Keratinocyte (primary cell): ENCODE results near the gene GPM6B.

Source experiments
- EZH2 ChIP-seq: IDR thresholded peaks from one replicate; pipeline ENCODE4 v1.6.1; 2012; ENCODE audit warnings: inconsistent platforms, mild to moderate bottlenecking, low read length, moderate library complexity
- TF ChIP-seq, protein P1 (sequence below), 3 experiments: IDR thresholded peaks in 1 of 3; conservative IDR thresholded peaks in 1 of 3; optimal IDR thresholded peaks in 1 of 3; 2 replicates in 2 of 3; 3 replicates in 1 of 3; pipeline versions ENCODE3 to v1.5.1; 2011; ENCODE audit warnings: low read length in 3 of 3, mild to moderate bottlenecking in 3 of 3, moderate library complexity in 2 of 3, control low read depth in 1 of 3, inconsistent platforms in 1 of 3; ENCODE audit not compliant: insufficient read depth in 2 of 3; ENCODE audit errors: extremely low read depth in 1 of 3

- TF ChIP-seq, protein P1, sequence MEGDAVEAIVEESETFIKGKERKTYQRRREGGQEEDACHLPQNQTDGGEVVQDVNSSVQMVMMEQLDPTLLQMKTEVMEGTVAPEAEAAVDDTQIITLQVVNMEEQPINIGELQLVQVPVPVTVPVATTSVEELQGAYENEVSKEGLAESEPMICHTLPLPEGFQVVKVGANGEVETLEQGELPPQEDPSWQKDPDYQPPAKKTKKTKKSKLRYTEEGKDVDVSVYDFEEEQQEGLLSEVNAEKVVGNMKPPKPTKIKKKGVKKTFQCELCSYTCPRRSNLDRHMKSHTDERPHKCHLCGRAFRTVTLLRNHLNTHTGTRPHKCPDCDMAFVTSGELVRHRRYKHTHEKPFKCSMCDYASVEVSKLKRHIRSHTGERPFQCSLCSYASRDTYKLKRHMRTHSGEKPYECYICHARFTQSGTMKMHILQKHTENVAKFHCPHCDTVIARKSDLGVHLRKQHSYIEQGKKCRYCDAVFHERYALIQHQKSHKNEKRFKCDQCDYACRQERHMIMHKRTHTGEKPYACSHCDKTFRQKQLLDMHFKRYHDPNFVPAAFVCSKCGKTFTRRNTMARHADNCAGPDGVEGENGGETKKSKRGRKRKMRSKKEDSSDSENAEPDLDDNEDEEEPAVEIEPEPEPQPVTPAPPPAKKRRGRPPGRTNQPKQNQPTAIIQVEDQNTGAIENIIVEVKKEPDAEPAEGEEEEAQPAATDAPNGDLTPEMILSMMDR (optimal IDR thresholded peaks at IDR 0.05 in 1 of 3, IDR thresholded peaks at IDR 0.05 in 1 of 3, conservative IDR thresholded peaks at IDR 0.05 in 1 of 3; ENCODE audit: extremely low read depth in 1 of 3, insufficient read depth in 2 of 3, low read length in 3 of 3): no peak
- no peak for TF ChIP-seq EZH2
Measured at GRCh38 chrX:13791559-13791958, 25.3 kb downstream of the GPM6B start.
